VCaP (cell line): ENCODE measurements around the gene CENPF.
"Not testable (repeated sequence)": the region's sequence is repeated elsewhere in the genome, so short reads cannot be mapped to it uniquely, and the experiment has no call there.

ENCODE experiments used
- H3K27ac ChIP-seq: fragments of 450-650 bp; 2 replicates; pipeline ENCODE4 v1.5.1; 2017
- CTCF ChIP-seq: fragments of 450-650 bp; conservative IDR thresholded peaks from 2 replicates; pipeline ENCODE4 v1.5.1; 2017; ENCODE audit warnings: mild to moderate bottlenecking, moderate library complexity

Gene CENPF

GRCh38 chr1:214587165-214587564, 15.8 kb upstream of the CENPF start:
- no peak overlapping the region for H3K27ac ChIP-seq
- TF ChIP-seq CTCF: no peak

GRCh38 chr1:214588963-214589597, 13.9 kb upstream of the CENPF start:
- no peak for TF ChIP-seq CTCF
- H3K27ac ChIP-seq: no peak overlapping the region

- TF ChIP-seq CTCF: no peak; the same call in 1 of the 2 replicates
- H3K27ac ChIP-seq: no peak overlapping the region
Measured at GRCh38 chr1:214590696-214591095, 12.3 kb upstream of the CENPF start.

GRCh38 chr1:214591918-214592317, 11.1 kb upstream of the CENPF start:
- not testable (repeated sequence) for H3K27ac ChIP-seq

GRCh38 chr1:214593158-214593557, 9.8 kb upstream of the CENPF start:
- H3K27ac ChIP-seq: no peak overlapping the region
- no peak for TF ChIP-seq CTCF

GRCh38 chr1:214603819-214604252, 841 bp downstream of the CENPF start:
- peak overlapping the region; percentile 63; the same call in 1 of the 2 replicates for H3K27ac ChIP-seq
- no peak for TF ChIP-seq CTCF

GRCh38 chr1:214604523-214604922, 1.5 kb downstream of the CENPF start:
- no peak overlapping the region for H3K27ac ChIP-seq
- no peak for TF ChIP-seq CTCF

- not testable (repeated sequence) for H3K27ac ChIP-seq
Measured at GRCh38 chr1:214605484-214605883, 2.5 kb downstream of the CENPF start.

- H3K27ac ChIP-seq: not testable (repeated sequence)
Measured at GRCh38 chr1:214605933-214606925, 3.2 kb downstream of the CENPF start.

- H3K27ac ChIP-seq: not testable (repeated sequence)
Measured at GRCh38 chr1:214607492-214608215, 4.7 kb downstream of the CENPF start.

- H3K27ac ChIP-seq: not testable (repeated sequence)
Measured at GRCh38 chr1:214608216-214608783, 5.3 kb downstream of the CENPF start.

- not testable (repeated sequence) for H3K27ac ChIP-seq
Measured at GRCh38 chr1:214608817-214609216, 5.8 kb downstream of the CENPF start.
